Hepatocyte (in vitro differentiated cells): ENCODE measurements around the gene CKB.

ENCODE experiments used
- CTCF ChIP-seq: fragments of 200-600 bp; sonication (generic); IDR thresholded peaks from 2 replicates; pipeline ENCODE4 v1.5.1; 2016; ENCODE audit warnings: antibody characterized with exemption, mild to moderate bottlenecking; ENCODE audit not compliant: poor library complexity
- EZH2 ChIP-seq: fragments of 200-600 bp; sonication (generic); IDR thresholded peaks from 2 replicates; pipeline ENCODE4 v1.6.1; 2016; ENCODE audit warnings: antibody characterized with exemption, mild to moderate bottlenecking, borderline replicate concordance
- EZH2phosphoT487 ChIP-seq: fragments of 200-600 bp; sonication (generic); IDR thresholded peaks from one replicate; pipeline ENCODE4 v1.6.1; 2018; ENCODE audit warnings: antibody characterized with exemption, mild to moderate bottlenecking, low read depth, moderate library complexity; ENCODE audit not compliant: unreplicated experiment, severe bottlenecking

- TF ChIP-seq CTCF (no peak), EZH2 (no peak), EZH2phosphoT487 (no peak)
Measured at GRCh38 chr14:103521438-103521950, 1.1 kb downstream of the CKB start.
